Fibroblast of peridontal ligament (primary cell): ENCODE results near the gene CD300A.
"Not testable (repeated sequence)": the region's sequence is repeated elsewhere in the genome, so short reads cannot be mapped to it uniquely, and the experiment has no call there.

Source experiments
- DNase-seq: peaks from one replicate; pipeline ENCODE4 v3.0.0-alpha.2; 2010; ENCODE audit errors: extremely low read depth

CD300A gene

DNA sequence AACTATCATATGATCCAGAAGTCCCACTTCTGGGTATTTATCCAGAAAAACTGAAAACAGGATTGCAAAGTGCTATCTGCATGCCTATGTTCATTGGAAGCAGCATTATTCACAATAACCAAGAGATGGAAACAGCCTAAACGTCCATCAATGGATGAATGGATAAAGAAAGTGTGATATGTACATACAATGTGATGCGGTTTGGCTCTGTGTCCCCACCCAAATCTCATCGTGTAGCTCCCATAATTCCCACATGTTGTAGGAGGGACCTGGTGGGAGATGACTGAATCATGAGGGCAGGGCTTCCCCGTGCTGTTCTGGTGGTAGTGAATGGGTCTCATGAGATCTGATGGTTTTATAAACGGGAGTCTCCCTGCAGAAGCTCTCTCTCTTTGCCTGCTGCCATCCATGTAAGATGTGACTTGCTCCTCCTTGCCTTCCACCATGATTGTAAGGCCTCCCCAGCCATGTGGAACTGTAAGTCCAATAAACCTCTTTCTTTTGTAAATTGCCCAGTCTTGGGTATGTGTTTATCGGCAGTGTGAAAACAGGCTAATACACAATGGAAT is 52.1 kb downstream of the CD300A start:
- DNase-seq, result not testable (repeated sequence)

DNA sequence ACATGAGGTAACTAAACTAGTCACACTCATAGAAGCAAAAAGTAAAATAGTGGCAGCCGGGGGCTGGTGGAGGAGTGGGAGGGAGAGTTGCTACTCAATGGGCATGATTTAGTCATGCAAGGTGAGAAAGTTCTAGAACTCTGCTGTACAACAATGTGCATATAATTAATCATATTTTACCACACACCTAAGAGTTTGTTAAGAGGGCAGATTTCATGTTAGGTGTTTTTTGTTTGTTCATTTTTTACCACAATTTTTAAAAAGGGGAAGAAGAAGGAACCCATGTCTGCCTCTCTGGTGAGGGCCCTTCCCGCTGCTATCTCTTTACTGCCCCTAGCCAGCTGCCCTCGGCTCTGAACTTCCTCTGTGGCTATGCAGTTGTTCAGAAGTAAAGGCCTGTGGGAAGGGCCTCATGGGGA is 53.6 kb downstream of the CD300A start:
- DNase-seq, result no peak

DNA sequence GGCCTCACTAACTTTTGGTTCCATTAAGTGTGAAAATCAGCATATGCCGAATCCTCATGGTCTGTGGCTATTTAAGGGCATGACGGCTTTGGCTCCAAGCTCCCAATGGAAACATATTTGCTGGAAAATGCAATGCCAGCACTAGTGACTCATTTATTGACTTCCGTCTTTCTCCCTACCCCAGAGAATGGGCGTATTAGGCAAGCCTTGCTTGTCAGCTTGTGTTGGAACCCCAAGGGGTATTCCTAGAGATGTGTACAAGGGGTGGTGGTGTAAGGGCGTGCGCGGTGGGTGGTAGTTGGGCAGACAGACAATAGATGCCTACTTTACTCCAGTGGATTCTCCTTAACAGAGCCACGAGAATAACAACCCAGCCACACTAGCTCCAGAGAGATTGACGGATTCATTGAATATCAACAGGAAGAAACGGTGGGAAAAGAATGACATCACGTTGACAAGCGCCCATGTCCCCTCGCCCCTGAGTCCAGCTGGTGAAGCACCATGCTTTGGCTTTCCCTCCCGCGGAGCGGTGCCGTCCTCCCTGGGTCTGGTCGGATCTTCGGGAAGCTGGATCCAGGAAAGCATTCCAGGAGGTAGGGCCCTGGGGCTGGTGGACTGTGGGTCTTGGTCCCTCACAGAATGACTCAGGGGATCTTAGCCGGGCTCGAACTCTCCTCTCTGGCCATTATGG is 54.5 kb downstream of the CD300A start:
- no peak for DNase-seq

DNA sequence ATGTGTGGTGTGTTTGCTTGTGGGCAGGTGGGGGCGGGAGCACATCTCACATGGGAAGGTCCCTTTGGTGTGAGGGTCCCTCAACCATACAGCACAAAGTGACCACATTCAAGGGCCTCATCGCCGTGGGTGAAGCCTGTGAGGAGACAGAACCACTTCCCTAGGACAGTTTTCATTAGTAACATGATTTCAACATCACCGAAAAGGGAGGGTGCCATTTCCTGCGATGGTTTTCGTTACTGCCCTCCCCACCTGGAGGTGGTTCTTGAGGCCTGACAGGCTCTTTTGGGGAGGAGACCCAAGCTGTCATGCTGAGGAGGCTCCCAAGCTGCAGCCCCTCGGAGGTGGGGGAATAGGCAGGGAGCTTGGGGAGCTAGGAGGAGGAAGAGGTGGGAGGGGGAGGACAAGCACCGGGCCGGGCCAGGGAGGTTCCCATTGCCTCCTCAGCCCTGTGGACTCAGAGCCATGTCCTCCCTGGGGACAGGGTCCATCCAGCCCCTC is 55.3 kb downstream of the CD300A start:
- DNase-seq, result no peak

DNA sequence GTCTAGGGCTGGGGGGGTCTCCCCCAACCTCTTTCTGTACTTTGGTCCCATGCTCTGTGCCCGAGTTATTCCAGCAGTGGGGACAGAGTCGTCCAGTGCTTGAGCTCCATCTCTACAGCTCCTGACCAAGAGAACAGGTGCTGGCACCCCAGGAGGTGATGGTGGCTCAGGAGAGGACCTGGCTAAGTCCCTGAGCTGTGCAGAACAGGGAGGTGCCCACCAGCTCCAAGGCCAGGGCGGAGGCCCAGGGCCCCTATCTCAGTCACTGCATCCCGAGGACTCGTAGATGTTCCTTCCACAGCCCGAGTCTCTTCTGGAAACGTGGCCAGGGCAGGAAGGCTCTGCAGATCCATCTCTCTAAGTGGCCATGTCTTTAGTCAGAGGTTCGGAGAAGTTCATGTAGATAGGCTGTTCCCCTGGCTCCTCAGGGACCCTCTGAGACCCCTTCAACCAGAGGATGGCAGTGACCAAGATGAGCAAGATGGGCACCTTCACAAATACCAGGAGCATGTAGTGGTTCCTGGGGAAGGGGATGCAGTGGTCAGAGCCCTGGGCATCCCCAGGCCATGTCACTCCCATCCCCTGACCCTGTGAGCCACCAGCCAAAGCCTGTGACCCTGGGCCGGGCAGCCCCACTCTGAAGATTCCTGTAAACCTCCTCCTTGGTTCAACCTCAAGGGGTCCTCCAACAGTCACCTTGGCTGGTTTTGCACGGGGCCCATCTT is 56.1 kb downstream of the CD300A start:
- no peak for DNase-seq

DNA sequence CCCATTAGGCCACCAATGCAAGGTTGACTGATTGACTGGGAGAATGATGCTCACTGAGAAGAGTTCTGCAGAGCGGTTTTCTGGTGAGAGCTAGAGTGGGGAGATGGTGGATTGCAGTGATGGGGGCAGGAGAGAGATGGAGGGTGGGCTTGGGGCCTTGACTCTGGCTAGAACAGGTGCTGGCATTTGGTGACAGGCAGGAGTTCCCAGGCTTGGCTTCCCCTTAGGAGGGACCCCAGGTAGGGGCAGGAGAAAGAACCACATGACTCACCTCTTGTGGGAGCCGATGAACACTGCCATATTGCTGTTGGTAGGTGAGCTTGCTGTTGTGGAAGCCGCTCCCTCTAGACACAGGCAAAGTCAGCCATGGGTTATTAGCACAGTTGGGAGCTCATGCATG is 56.9 kb downstream of the CD300A start:
- no peak for DNase-seq

DNA sequence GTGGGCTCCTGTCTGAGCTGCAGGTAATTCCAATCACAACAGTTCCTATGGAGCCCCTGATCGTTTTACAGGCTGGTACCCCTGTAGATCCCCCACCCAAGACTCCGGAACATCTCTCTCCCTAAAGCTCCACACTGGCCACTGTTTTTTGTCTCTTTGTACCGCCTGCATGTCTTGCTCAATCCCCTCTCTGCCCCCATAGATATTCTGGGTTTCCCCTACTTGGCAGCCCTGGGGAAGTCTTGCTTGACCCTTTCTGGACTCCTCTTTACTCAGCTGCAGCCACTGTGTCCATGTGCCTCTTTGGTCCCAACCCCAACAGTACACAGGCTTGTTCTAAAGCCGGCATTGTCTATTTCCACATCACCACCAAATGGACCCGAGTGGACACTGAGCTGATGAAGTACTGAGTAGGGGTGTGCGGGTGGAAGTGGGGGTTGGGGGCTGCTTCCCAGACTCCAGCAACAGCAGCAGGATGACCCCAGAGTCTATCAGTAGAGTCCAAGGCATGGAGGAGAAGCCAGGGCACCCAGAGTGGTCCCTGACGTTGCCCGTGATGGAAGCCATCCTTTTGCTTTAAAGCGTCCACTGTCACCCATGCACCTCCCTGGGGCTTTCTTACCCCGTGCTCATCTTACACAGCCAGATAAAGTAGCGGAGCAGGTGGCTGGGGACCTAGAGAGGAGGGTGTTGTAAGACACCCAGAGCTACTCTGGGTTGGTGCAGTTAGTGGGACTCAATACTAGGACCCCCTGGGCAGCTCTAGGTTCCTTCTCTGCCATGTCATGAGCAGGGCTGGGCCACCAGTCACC is 58.4 kb downstream of the CD300A start:
- DNase-seq, result no peak

DNA sequence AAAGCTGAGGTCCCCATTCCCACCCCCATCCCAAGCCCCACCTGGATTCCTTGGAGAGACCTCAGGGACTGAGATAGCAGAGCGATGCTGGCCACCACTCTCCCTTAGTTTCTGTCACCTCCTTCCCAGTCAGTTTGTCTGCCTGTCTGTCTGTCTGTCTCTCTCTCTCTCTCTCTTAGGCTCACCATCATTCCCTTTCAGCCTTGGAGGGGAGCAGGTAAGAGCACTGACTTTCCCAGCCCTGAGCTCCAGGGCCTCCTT is 59.0 kb downstream of the CD300A start:
- DNase-seq, result no peak

DNA sequence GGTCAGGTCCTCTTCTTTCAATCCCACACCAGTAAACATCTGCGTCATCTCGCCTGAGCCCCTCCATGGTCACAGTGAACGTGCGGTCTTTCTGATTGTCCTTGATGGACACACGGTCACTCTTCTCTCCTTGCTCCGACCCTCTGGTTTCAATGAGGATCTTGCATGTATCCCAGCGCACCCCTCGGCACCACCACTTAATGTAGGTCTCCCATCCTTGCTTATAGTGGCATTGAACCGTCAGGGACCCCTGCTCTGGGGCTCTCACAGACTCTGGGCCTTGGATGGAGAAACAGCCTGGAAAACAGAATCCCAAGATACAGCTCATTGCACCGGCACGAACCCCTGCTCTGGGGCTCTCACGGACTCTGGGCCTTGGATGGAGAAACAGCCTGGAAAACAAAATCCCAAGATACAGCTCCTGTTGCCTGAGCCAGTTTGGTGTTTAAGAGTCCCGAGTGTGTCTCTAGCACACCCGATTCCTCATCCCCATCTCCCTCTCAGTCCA is 59.4 kb downstream of the CD300A start:
- no peak for DNase-seq

DNA sequence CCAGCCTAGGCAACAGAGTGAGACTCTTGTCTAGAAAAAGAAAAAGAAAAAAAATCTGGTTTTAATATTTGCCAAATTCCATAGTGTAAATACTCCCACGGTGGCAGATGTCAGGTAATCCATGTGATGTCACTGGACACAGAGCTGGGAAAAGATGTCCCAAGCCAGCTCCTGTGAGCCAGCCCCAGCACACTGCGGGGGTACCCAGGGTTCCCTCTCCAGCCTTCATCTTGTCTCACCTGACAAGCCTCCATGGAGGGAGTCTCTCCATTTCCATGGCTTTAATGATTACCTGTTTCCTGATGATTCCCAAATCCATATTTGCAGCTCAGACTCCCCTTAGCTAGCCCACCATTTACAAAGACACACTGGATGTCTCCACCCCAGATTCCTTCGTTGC is 60.2 kb downstream of the CD300A start:
- DNase-seq, result no peak

DNA sequence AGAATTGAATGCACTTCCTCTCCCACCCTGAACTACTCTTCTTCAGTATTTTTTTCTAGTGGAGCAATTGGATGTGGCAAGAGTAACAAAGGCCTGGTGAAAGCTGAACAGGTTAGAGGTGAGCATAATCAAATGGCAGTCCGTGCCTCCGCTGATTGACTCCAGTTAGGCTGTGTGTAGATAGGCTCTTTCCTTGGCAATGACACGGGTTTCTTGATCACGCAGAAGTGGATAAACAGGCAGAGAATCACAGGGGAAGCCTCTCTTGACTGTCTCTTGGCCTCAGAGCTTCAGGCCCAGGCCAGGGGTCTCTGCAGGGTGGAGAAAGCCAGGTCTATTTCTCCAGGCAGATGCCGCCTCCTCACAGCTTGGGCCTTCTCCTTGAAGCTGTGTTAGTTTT is 60.6 kb downstream of the CD300A start:
- DNase-seq, result no peak

DNA sequence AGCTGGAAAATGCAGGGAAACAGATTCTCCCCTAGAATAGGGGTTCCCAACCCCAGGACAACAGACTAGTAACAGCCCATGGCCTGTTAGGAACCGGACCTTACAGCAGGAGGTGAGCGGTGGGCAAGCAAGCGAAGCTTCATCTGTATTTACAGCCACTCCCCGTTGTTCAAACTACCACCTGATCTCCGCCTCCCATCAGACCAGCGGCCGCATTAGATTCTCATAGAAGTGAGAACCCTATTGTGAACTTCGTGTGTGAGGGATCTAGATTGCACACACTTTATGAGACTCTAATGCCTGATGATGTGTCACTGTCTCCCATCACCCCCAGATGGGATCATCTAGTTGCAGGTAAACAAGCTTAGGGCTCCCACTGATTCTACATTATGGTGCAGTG is 61.3 kb downstream of the CD300A start:
- DNase-seq, result no peak

DNA sequence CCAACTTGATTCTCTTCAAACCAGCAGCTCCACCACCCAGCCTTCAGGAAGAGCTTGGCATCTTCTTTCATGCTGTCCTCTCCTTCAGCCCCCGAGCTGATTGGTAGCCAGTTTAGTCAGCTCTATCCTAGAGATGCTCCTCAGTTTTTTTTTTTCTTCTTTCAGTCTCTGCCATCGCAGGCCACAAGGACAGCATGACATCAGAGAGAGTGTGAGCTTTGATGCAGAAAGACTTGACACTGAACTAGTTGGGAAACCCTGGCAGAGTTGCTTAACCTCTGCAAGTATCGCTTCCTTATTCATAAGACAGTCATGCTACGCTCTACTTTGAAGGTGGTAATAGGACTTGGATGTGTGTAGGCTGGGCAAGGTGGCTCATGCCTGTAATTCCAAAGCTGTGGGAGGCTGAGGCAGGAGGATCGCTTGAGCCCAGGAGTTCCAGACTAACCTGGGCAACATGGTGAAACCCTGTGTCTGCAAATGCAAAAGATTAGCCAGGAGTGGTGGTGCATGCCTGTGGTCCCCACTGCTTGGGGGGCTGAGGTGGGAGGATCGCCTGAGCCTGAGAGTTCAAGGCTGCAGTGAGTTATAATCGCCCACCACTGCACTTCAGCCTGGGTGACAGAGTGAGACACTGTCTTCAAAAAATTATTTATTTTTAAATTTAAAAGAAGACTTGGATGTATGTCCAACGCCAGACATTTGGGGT is 62.2 kb downstream of the CD300A start:
- no peak for DNase-seq

DNA sequence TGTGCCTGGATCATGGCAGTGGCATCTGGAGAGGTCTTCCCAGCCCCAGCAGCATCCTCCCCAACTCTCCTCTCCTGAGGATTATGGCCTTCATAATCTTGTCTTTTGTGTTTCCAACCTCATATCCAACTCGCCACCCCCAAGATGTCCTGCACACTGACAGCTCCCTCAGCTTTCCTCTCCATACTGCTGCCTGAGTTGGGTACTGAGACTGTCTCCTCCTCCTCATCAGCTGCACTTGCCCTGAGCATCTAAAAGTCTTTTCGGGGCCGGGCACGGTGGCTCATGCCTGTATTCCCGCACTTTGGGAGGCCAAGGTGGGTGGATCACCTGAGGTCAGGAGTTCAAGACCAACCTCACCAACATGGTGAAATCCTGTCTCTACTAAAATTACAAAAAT is 62.8 kb downstream of the CD300A start:
- DNase-seq, result no peak

DNA sequence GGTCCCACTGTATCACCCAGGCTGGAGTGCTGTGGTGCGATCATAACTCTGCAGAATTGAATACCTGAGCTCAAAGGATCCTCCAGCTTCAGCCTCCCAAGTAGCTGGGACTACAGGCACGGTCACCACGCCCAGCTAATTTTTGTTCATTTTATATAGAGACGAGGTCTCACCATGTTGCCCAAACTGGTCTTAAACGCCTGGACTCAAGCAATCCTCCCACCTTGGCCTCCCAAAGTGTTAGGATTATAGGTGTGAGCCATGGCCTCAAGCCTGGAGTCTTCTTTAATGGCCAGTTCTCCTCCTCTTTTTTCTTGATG is 64.4 kb downstream of the CD300A start:
- DNase-seq, result no peak

DNA sequence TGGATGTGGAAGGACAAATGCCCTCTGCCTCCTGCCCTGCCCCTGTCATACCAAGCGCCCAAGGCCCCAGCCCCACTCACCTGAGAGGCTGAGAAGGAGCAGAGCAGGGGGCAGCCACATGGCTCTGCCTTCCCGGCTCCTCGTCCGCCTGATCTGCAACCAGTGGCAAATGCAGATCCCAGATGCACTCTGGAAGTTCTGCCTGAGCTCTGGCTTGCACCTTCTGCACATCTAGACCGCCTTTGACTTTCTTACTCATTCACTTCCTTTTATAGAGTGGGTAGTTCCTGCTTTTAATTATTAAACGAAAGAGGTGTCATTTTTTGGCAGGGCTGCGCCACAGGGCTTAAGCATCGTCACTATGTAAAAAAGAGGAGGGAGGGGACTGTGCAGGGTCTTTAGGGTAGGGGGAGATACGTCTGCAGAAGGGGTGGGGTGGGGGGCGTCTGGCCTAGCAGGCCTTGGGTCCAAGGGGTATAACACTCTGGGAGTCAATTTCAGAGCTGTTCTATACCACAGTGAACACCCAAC is 64.9 kb downstream of the CD300A start, which contains the start of gene CD300LB:
CD300LB (minus strand) TSS at position 245 of the 531 bp plus-strand sequence; CDS start at position 120, 125 bp downstream.
- no peak for DNase-seq

DNA sequence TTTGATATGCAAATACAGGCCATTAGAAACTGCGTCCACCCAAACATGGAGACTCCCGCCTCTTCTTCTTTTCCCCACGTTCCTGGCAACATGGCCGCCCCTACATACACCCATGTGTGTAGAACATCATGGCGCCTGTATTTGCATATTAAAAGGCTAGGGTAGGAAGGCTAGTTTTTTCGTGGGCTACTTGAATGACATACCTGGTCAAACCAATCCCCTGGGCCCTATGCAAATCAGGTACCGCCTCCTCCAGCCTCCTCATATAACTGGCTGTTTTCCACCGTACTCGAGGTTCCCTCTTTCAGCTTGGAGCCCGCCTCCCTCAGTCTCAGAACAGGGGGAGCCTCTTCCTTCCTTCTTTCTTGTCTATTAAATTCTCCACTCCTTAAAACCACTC is 65.7 kb downstream of the CD300A start:
- no peak for DNase-seq
